ENCODE data around the gene GALNT17.

- TF ChIP-seq, protein P1, sequence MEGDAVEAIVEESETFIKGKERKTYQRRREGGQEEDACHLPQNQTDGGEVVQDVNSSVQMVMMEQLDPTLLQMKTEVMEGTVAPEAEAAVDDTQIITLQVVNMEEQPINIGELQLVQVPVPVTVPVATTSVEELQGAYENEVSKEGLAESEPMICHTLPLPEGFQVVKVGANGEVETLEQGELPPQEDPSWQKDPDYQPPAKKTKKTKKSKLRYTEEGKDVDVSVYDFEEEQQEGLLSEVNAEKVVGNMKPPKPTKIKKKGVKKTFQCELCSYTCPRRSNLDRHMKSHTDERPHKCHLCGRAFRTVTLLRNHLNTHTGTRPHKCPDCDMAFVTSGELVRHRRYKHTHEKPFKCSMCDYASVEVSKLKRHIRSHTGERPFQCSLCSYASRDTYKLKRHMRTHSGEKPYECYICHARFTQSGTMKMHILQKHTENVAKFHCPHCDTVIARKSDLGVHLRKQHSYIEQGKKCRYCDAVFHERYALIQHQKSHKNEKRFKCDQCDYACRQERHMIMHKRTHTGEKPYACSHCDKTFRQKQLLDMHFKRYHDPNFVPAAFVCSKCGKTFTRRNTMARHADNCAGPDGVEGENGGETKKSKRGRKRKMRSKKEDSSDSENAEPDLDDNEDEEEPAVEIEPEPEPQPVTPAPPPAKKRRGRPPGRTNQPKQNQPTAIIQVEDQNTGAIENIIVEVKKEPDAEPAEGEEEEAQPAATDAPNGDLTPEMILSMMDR (IDR thresholded peaks at IDR 0.05) = no peak
- TF ChIP-seq, protein P2, sequence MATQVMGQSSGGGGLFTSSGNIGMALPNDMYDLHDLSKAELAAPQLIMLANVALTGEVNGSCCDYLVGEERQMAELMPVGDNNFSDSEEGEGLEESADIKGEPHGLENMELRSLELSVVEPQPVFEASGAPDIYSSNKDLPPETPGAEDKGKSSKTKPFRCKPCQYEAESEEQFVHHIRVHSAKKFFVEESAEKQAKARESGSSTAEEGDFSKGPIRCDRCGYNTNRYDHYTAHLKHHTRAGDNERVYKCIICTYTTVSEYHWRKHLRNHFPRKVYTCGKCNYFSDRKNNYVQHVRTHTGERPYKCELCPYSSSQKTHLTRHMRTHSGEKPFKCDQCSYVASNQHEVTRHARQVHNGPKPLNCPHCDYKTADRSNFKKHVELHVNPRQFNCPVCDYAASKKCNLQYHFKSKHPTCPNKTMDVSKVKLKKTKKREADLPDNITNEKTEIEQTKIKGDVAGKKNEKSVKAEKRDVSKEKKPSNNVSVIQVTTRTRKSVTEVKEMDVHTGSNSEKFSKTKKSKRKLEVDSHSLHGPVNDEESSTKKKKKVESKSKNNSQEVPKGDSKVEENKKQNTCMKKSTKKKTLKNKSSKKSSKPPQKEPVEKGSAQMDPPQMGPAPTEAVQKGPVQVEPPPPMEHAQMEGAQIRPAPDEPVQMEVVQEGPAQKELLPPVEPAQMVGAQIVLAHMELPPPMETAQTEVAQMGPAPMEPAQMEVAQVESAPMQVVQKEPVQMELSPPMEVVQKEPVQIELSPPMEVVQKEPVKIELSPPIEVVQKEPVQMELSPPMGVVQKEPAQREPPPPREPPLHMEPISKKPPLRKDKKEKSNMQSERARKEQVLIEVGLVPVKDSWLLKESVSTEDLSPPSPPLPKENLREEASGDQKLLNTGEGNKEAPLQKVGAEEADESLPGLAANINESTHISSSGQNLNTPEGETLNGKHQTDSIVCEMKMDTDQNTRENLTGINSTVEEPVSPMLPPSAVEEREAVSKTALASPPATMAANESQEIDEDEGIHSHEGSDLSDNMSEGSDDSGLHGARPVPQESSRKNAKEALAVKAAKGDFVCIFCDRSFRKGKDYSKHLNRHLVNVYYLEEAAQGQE (IDR thresholded peaks at IDR 0.05; ENCODE audit: insufficient read depth in 1 of 2, low read depth in 2 of 2, low read length in 1 of 2) = no peak
- TF ChIP-seq POLR2AphosphoS5 (IDR thresholded peaks at IDR 0.05; ENCODE audit: low read depth, low read length) (no peak), SIN3A (IDR thresholded peaks at IDR 0.05; ENCODE audit: borderline replicate concordance, insufficient read depth, low read depth, low read length) (no peak), TCF7L2 (IDR thresholded peaks at IDR 0.05; ENCODE audit: low read depth, low read length) (no peak)
Observed at GRCh38 chr7:71393661-71394060, 261.7 kb downstream of the GALNT17 start.
